Central memory CD8-positive, alpha-beta T cell (primary cell): ENCODE results near the gene TRIM29.
"Not testable (repeated sequence)": the region's sequence is repeated elsewhere in the genome, so short reads cannot be mapped to it uniquely, and the experiment has no call there.

Experiments used
- ATAC-seq: fragments of 150-1000 bp; cut with Tn5 transposase; replicated peaks from 2 replicates; pipeline ENCODE4 v1.10.0; 2022; ENCODE audit warnings: mild to moderate bottlenecking, moderate FRiP score, moderate number of reproducible peaks; ENCODE audit not compliant: poor library complexity, severe bottlenecking; ENCODE audit errors: extremely low read depth
- DNase-seq, 2 donors: peaks; one replicate each; pipeline ENCODE4 v3.0.0; 2021; ENCODE audit warnings: low spot score in 2 of 2
- H3K27ac Mint-ChIP-seq: one replicate; pipeline ENCODE4 v1.8.0; 2022; ENCODE audit warnings: low read depth, mild to moderate bottlenecking, moderate library complexity, mixed read lengths
- H3K27me3 Mint-ChIP-seq: one replicate; pipeline ENCODE4 v1.8.0; 2022; ENCODE audit warnings: mixed read lengths
- H3K36me3 Mint-ChIP-seq: one replicate; pipeline ENCODE4 v1.8.0; 2022; ENCODE audit warnings: mild to moderate bottlenecking, moderate library complexity, mixed read lengths; ENCODE audit not compliant: insufficient read depth
- H3K4me1 Mint-ChIP-seq: one replicate; pipeline ENCODE4 v1.8.0; 2022; ENCODE audit warnings: mixed read lengths
- H3K4me3 Mint-ChIP-seq: one replicate; pipeline ENCODE4 v1.8.0; 2022; ENCODE audit warnings: mild to moderate bottlenecking, moderate library complexity, mixed read lengths
- H3K9me3 Mint-ChIP-seq: one replicate; pipeline ENCODE4 v1.8.0; 2022; ENCODE audit warnings: mixed read lengths

The TRIM29 gene

GRCh38 chr11:120180551-120181232 lies 42.8 kb upstream of the TRIM29 start:
- Mint-ChIP-seq H3K4me1 (no peaks in the 10 kb centered on the region), H3K27ac (no peak overlapping the region), H3K9me3 (no peaks in the 10 kb centered on the region), H3K27me3 (peaks cover 41% of the 10 kb centered on the region), H3K4me3 (no peak overlapping the region), H3K36me3 (peaks cover 2% of the 10 kb centered on the region)
- no peak for ATAC-seq
- DNase-seq: peak in 1 of 2 donors; percentile 6

- H3K36me3 Mint-ChIP-seq, H3K27ac Mint-ChIP-seq, H3K4me1 Mint-ChIP-seq, H3K4me3 Mint-ChIP-seq, H3K9me3 Mint-ChIP-seq, ATAC-seq: not testable (repeated sequence)
- peak in 1 of 2 donors; percentile 3 for DNase-seq
- H3K27me3 Mint-ChIP-seq: peaks cover 41% of the 10 kb centered on the region
Observed at GRCh38 chr11:120180063-120180462, 42.1 kb upstream of the TRIM29 start.

GRCh38 chr11:120179057-120179672 lies 41.3 kb upstream of the TRIM29 start:
- Mint-ChIP-seq H3K27me3 (peaks cover 50% of the 10 kb centered on the region), H3K4me3 (no peak overlapping the region), H3K4me1 (no peaks in the 10 kb centered on the region), H3K27ac (no peak overlapping the region), H3K9me3 (no peaks in the 10 kb centered on the region), H3K36me3 (peaks cover 2% of the 10 kb centered on the region)
- ATAC-seq (no peak), DNase-seq (peak in 1 of 2 donors; percentile 4)

GRCh38 chr11:120178561-120179056 lies 40.7 kb upstream of the TRIM29 start:
- Mint-ChIP-seq H3K9me3 (no peaks in the 10 kb centered on the region), H3K27me3 (peaks cover 56% of the 10 kb centered on the region), H3K4me1 (no peaks in the 10 kb centered on the region), H3K27ac (no peak overlapping the region), H3K36me3 (peaks cover 2% of the 10 kb centered on the region), H3K4me3 (no peak overlapping the region)
- DNase-seq: peak in 1 of 2 donors; percentile 2
- no peak for ATAC-seq

- no peak overlapping the region for H3K4me3 Mint-ChIP-seq
- H3K27ac Mint-ChIP-seq: no peak overlapping the region
- H3K9me3 Mint-ChIP-seq: no peaks in the 10 kb centered on the region
- H3K27me3 Mint-ChIP-seq: peaks cover 70% of the 10 kb centered on the region
- no peaks in the 10 kb centered on the region for H3K4me1 Mint-ChIP-seq
- no peak for ATAC-seq
- H3K36me3 Mint-ChIP-seq: no peaks in the 10 kb centered on the region
- no peak for DNase-seq
Observed at GRCh38 chr11:120174866-120175265, 37.0 kb upstream of the TRIM29 start.

- Mint-ChIP-seq H3K36me3 (no peaks in the 10 kb centered on the region), H3K27ac (no peak overlapping the region), H3K4me1 (no peaks in the 10 kb centered on the region), H3K4me3 (no peak overlapping the region), H3K9me3 (no peaks in the 10 kb centered on the region), H3K27me3 (peaks cover 62% of the 10 kb centered on the region)
- DNase-seq (no peak), ATAC-seq (no peak)
Observed at GRCh38 chr11:120173807-120174206, 35.9 kb upstream of the TRIM29 start.

GRCh38 chr11:120173019-120173705 lies 35.2 kb upstream of the TRIM29 start:
- Mint-ChIP-seq H3K9me3 (no peaks in the 10 kb centered on the region), H3K36me3 (no peaks in the 10 kb centered on the region), H3K4me1 (no peaks in the 10 kb centered on the region), H3K27ac (no peak overlapping the region), H3K4me3 (no peak overlapping the region), H3K27me3 (peaks cover 65% of the 10 kb centered on the region)
- ATAC-seq (no peak), DNase-seq (no peak)

- no peak for ATAC-seq
- DNase-seq: peak in 1 of 2 donors; percentile 14
- no peak overlapping the region for H3K4me3 Mint-ChIP-seq
- H3K4me1 Mint-ChIP-seq: no peaks in the 10 kb centered on the region
- no peak overlapping the region for H3K27ac Mint-ChIP-seq
- no peaks in the 10 kb centered on the region for H3K9me3 Mint-ChIP-seq
- peaks cover 74% of the 10 kb centered on the region for H3K27me3 Mint-ChIP-seq
- no peaks in the 10 kb centered on the region for H3K36me3 Mint-ChIP-seq
Observed at GRCh38 chr11:120172054-120172911, 34.4 kb upstream of the TRIM29 start.

GRCh38 chr11:120170741-120171261 lies 32.9 kb upstream of the TRIM29 start:
- peak overlapping the region; percentile 40 for H3K4me3 Mint-ChIP-seq
- DNase-seq (no peak), ATAC-seq (no peak)
- H3K4me1 Mint-ChIP-seq: no peaks in the 10 kb centered on the region
- H3K27ac Mint-ChIP-seq: no peak overlapping the region
- H3K27me3 Mint-ChIP-seq: peaks cover 89% of the 10 kb centered on the region
- peaks cover 2% of the 10 kb centered on the region for H3K9me3 Mint-ChIP-seq
- H3K36me3 Mint-ChIP-seq: no peaks in the 10 kb centered on the region

GRCh38 chr11:120169981-120170698 lies 32.2 kb upstream of the TRIM29 start:
- Mint-ChIP-seq H3K4me1 (no peaks in the 10 kb centered on the region), H3K36me3 (no peaks in the 10 kb centered on the region), H3K27ac (no peak overlapping the region), H3K9me3 (peaks cover 6% of the 10 kb centered on the region), H3K27me3 (peaks cover 92% of the 10 kb centered on the region), H3K4me3 (peak overlapping the region; percentile 40)
- DNase-seq (no peak), ATAC-seq (no peak)

- peak; percentile 66 for ATAC-seq
- Mint-ChIP-seq H3K27ac (no peak overlapping the region), H3K36me3 (no peaks in the 10 kb centered on the region), H3K9me3 (peaks cover 11% of the 10 kb centered on the region), H3K4me1 (no peaks in the 10 kb centered on the region), H3K4me3 (peak overlapping the region; percentile 64), H3K27me3 (peaks cover 90% of the 10 kb centered on the region)
- no peak for DNase-seq
Observed at GRCh38 chr11:120168960-120169681, 31.2 kb upstream of the TRIM29 start.
